Measurements from ENCODE around the gene ZNF419. TPM values are rescaled to one million over a fixed set of nuclear protein-coding genes. Genes with fewer than 3 reads are reported as not detected.

ZNF419 gene
- total RNA-seq, 1 donor from 2014 or later, result 18.4 TPM

- Mint-ChIP-seq H3K4me3 (peak within 1 kb of the TSS; percentile 93), H3K36me3 (peaks cover 30% of the 10 kb centered on the region), H3K4me1 (ENCODE audit: unreplicated experiment) (peaks cover 11% of the 10 kb centered on the region), H3K27ac (peak within 1 kb of the TSS; percentile 93), H3K27me3 (no peaks in the 10 kb centered on the region), H3K9me3 (peaks cover 4% of the 10 kb centered on the region)
- TF ChIP-seq CTCF (conservative IDR thresholded peaks at IDR 0.05), result no peak
- DNase-seq (ENCODE audit: extremely low spot score, unreplicated experiment), result peak; percentile 88
Measured at GRCh38 chr19:57527136-57527881, 39.8 kb downstream of the ZNF419 start, which contains the start of gene ZNF549. Gene ZNF549 (plus strand): TSS chr19:57527356. CDS start chr19:57527574, 218 bp downstream.

GRCh38 chr19:57537953-57538547 is 50.5 kb downstream of the ZNF419 start:
- H3K27me3 Mint-ChIP-seq, result no peaks in the 10 kb centered on the region

More at GRCh38 chr19:57537953-57538547, 50.5 kb downstream of the ZNF419 start:
- TF ChIP-seq CTCF (conservative IDR thresholded peaks at IDR 0.05), result no peak
- Mint-ChIP-seq H3K4me1 (ENCODE audit: unreplicated experiment) (no peaks in the 10 kb centered on the region), H3K9me3 (peaks cover 60% of the 10 kb centered on the region), H3K27ac (no peak overlapping the region), H3K4me3 (no peak overlapping the region), H3K36me3 (peaks cover 93% of the 10 kb centered on the region)
- no peak for DNase-seq (ENCODE audit: extremely low spot score, unreplicated experiment)

Other genes with a start within 250 kb of the ZNF419 start
- gene ZNF805, start 247.1 kb upstream of the ZNF419 start, total RNA-seq (ENCODE audit: low replicate concordance), result 16.8 and 16.9 TPM in 2 replicates
- gene ZNF460, start 207.3 kb upstream of the ZNF419 start, total RNA-seq (ENCODE audit: low replicate concordance), result 58.4 and 66.1 TPM in 2 replicates
- 8.3 and 9.8 TPM in 2 replicates for gene ZNF543, start 167.3 kb upstream of the ZNF419 start, total RNA-seq (ENCODE audit: low replicate concordance)
- gene ZNF304, start 136.5 kb upstream of the ZNF419 start, total RNA-seq (ENCODE audit: low replicate concordance), result 12.1 and 12.2 TPM in 2 replicates
- 11.9 and 12.3 TPM in 2 replicates for gene TRAPPC2B, start 124.2 kb upstream of the ZNF419 start, total RNA-seq (ENCODE audit: low replicate concordance)
- gene ZNF547, start 124.2 kb upstream of the ZNF419 start, total RNA-seq (ENCODE audit: low replicate concordance), result 3.9 and 4.9 TPM in 2 replicates
- 23.9 and 28.2 TPM in 2 replicates for gene ZNF548, start 97.9 kb upstream of the ZNF419 start, total RNA-seq (ENCODE audit: low replicate concordance)
- 13.3 and 13.9 TPM in 2 replicates for gene ZNF17, start 76.6 kb upstream of the ZNF419 start, total RNA-seq (ENCODE audit: low replicate concordance)
- 17.5 and 26.6 TPM in 2 replicates for gene ZNF749, start 52.4 kb upstream of the ZNF419 start, total RNA-seq (ENCODE audit: low replicate concordance)
- 0.94 and 1.6 TPM in 2 replicates for gene VN1R1, start 30.6 kb upstream of the ZNF419 start, total RNA-seq (ENCODE audit: low replicate concordance)
- 16.6 and 18.0 TPM in 2 replicates for gene ZNF772, start 10.2 kb upstream of the ZNF419 start, total RNA-seq (ENCODE audit: low replicate concordance)
- gene ZNF773, start 12.2 kb downstream of the ZNF419 start, total RNA-seq (ENCODE audit: low replicate concordance), result 9.6 and 9.8 TPM in 2 replicates
- 8.5 and 9.2 TPM in 2 replicates for gene ZNF549, start 39.6 kb downstream of the ZNF419 start, total RNA-seq (ENCODE audit: low replicate concordance)
- gene ZNF550, start 72.1 kb downstream of the ZNF419 start, total RNA-seq (ENCODE audit: low replicate concordance), result 15.9 and 18.7 TPM in 2 replicates
- 9.1 and 10.3 TPM in 2 replicates for gene ZNF416, start 91.2 kb downstream of the ZNF419 start, total RNA-seq (ENCODE audit: low replicate concordance)
- 11.5 and 17.6 TPM in 2 replicates for gene ZIK1, start 96.4 kb downstream of the ZNF419 start, total RNA-seq (ENCODE audit: low replicate concordance)
- gene ZNF530, start 112.1 kb downstream of the ZNF419 start, total RNA-seq (ENCODE audit: low replicate concordance), result 4.8 and 4.9 TPM in 2 replicates
- gene ZNF134, start 126.5 kb downstream of the ZNF419 start, total RNA-seq (ENCODE audit: low replicate concordance), result 24.7 and 27.1 TPM in 2 replicates
- gene ZNF211, start 145.4 kb downstream of the ZNF419 start, total RNA-seq (ENCODE audit: low replicate concordance), result 15.2 and 26.5 TPM in 2 replicates
- not detected in 2 replicates for gene ZSCAN4, start 181.2 kb downstream of the ZNF419 start, total RNA-seq (ENCODE audit: low replicate concordance)
- gene ZNF551, start 194.2 kb downstream of the ZNF419 start, total RNA-seq (ENCODE audit: low replicate concordance), result 14.4 and 16.1 TPM in 2 replicates
- 13.2 and 15.4 TPM in 2 replicates for gene ZNF154, start 221.5 kb downstream of the ZNF419 start, total RNA-seq (ENCODE audit: low replicate concordance)
- gene ZNF671, start 239.9 kb downstream of the ZNF419 start, total RNA-seq (ENCODE audit: low replicate concordance), result 5.9 and 7.8 TPM in 2 replicates